A673 (cell line): ENCODE results near the gene CCN5. TPM values are rescaled to one million over a fixed set of nuclear protein-coding genes. Genes with fewer than 3 reads are reported as not detected.

Experiments
- BruUV-seq: library from RNA; stranded (reverse); fragments of 400-500 nt; replicated peaks from 2 replicates; lab custom pipeline; 2021; lab: Mats Ljungman, UMichigan
- CTCF ChIA-PET: fragments of 300-600 bp; sonication (Branson Sonifier 250); formaldehyde crosslinking; loops from one replicate; lab custom pipeline; 2022; ENCODE audit warnings: antibody characterized with exemption; lab: Charles Lee
- POLR2A ChIA-PET: fragments of 300-600 bp; sonication (Branson Sonifier 250); formaldehyde crosslinking; loops from one replicate; lab custom pipeline; 2022; ENCODE audit warnings: antibody characterized with exemption; ENCODE audit not compliant: low non-redundant PET; lab: Charles Lee
- DNase-seq: peaks from one replicate; pipeline ENCODE4 v3.0.0-alpha.2; 2015; ENCODE audit warnings: low spot score
- H3K27ac ChIP-seq: fragments of 200-600 bp; sonication (generic); 2 replicates; pipeline ENCODE4 v1.5.1; 2016; ENCODE audit warnings: mixed run types, low read depth, mild to moderate bottlenecking, mixed read lengths, antibody characterized with exemption, low read length; ENCODE audit not compliant: poor library complexity, severe bottlenecking
- H3K27me3 ChIP-seq: fragments of 200-600 bp; sonication (generic); replicated peaks from 2 replicates; pipeline ENCODE4 v1.6.1; 2017; ENCODE audit warnings: mixed run types, low read depth, mild to moderate bottlenecking, mixed read lengths, antibody characterized with exemption, low read length; ENCODE audit not compliant: insufficient read depth, poor library complexity
- H3K36me3 ChIP-seq: fragments of 200-600 bp; sonication (generic); 2 replicates; pipeline ENCODE4 v1.6.1; 2016; ENCODE audit warnings: mixed run types, mild to moderate bottlenecking, mixed read lengths, antibody characterized with exemption, low read length; ENCODE audit not compliant: insufficient read depth, poor library complexity, severe bottlenecking
- H3K4me1 ChIP-seq: fragments of 200-600 bp; sonication (generic); 2 replicates; pipeline ENCODE4 v1.6.1; 2017; ENCODE audit warnings: mixed run types, mild to moderate bottlenecking, mixed read lengths, antibody characterized with exemption, low read length; ENCODE audit not compliant: insufficient read depth, poor library complexity, severe bottlenecking
- H3K4me3 ChIP-seq: fragments of 200-600 bp; sonication (generic); 2 replicates; pipeline ENCODE4 v1.5.1; 2016; ENCODE audit warnings: low read depth, mixed run types, mild to moderate bottlenecking, mixed read lengths, low read length; ENCODE audit not compliant: poor library complexity, severe bottlenecking
- H3K9me3 ChIP-seq: fragments of 200-600 bp; sonication (generic); 2 replicates; pipeline ENCODE4 v1.6.1; 2016; ENCODE audit warnings: mixed run types, low read depth, mild to moderate bottlenecking, mixed read lengths, antibody characterized with exemption, low read length; ENCODE audit not compliant: poor library complexity, severe bottlenecking
- CTCF ChIP-seq: fragments of 300-800, 200-600 bp; sonication (generic); conservative IDR thresholded peaks from 2 replicates; pipeline ENCODE4 v1.5.1; 2017; ENCODE audit warnings: low read depth, mild to moderate bottlenecking, antibody characterized with exemption, low read length, moderate library complexity, mixed read lengths
- EZH2 ChIP-seq: fragments of 200-600 bp; sonication (generic); IDR thresholded peaks from 2 replicates; pipeline ENCODE4 v1.6.1; 2017; ENCODE audit warnings: borderline replicate concordance, low read depth, mild to moderate bottlenecking, mixed read lengths, antibody characterized with exemption, low read length; ENCODE audit not compliant: poor library complexity, severe bottlenecking
- intact Hi-C: fragments of 100-400 bp; cut with micrococcal nuclease; formaldehyde crosslinking; loops from one replicate; pipeline ENCODE4 v1.10.0; 2022; ENCODE audit not compliant: unreplicated experiment
- total RNA-seq: library from RNA; stranded (reverse); gene quantifications from 2 replicates; pipeline ENCODE4 v1.2.3, GENCODE V29; 2021

Gene CCN5
- total RNA-seq, 1 experiment from 2014 or later, result not detected

GRCh38 chr20:44769481-44769863 lies 54.3 kb downstream of the CCN5 start:
- DNase-seq, result no peak

GRCh38 chr20:44770484-44771171 lies 55.5 kb downstream of the CCN5 start:
- no TSS peak for BruUV-seq
- Histone ChIP-seq H3K9me3 (no peaks in the 10 kb centered on the region), H3K4me1 (no peaks in the 10 kb centered on the region), H3K36me3 (no peaks in the 10 kb centered on the region), H3K4me3 (no peak overlapping the region), H3K27me3 (peaks cover 12% of the 10 kb centered on the region), H3K27ac (no peak overlapping the region)
- intact Hi-C loops, result no loop called here
- TF ChIP-seq EZH2 (no peak), CTCF (no peak)
- ChIA-PET POLR2A (no interaction called here), CTCF (no interaction called here)
- no peak for DNase-seq

More at GRCh38 chr20:44769481-44769863, 54.3 kb downstream of the CCN5 start:
- no peak for TF ChIP-seq CTCF
- TF ChIP-seq EZH2, result no peak
- CTCF ChIA-PET, result no interaction called here
- no peaks in the 10 kb centered on the region for H3K4me1 ChIP-seq
- H3K36me3 ChIP-seq, result no peaks in the 10 kb centered on the region
- no peak overlapping the region for H3K4me3 ChIP-seq
- intact Hi-C loops, result no loop called here
- no peak overlapping the region for H3K27ac ChIP-seq
- no peaks in the 10 kb centered on the region for H3K9me3 ChIP-seq
- H3K27me3 ChIP-seq, result peaks cover 7% of the 10 kb centered on the region
- BruUV-seq, result no TSS peak
- POLR2A ChIA-PET, result no interaction called here

DNA sequence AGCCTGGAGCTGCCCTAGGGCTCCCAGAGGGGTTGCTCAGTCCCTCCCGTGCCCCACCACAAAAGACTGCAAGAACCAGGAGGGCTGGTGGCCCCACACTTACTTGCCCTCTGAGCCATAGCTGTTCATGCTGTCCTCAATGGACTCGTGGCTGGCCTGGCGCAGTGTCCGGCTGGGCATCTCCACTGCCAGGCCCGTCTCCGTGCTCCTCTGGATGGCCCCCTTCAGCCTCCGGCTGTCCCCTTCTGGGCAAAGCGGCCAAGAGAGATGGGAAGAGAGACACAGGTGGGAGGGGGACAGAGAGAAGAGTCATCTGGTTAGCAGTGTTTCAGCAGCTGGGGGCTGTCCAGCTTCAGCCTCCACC lies 56.0 kb downstream of the CCN5 start:
- no TSS peak for BruUV-seq
- TF ChIP-seq CTCF (no peak), EZH2 (no peak)
- Histone ChIP-seq H3K9me3 (no peaks in the 10 kb centered on the region), H3K27me3 (peaks cover 12% of the 10 kb centered on the region), H3K36me3 (no peaks in the 10 kb centered on the region), H3K4me1 (no peaks in the 10 kb centered on the region), H3K4me3 (no peak overlapping the region), H3K27ac (no peak overlapping the region)
- no peak for DNase-seq
- ChIA-PET CTCF (no interaction called here), POLR2A (no interaction called here)
- intact Hi-C loops, result no loop called here
